ENCODE data around the gene TMEFF2. TPM values are rescaled to one million over a fixed set of nuclear protein-coding genes. Genes with fewer than 3 reads are reported as not detected.
"Not testable (repeated sequence)": the region's sequence is repeated elsewhere in the genome, so short reads cannot be mapped to it uniquely, and the experiment has no call there.

TMEFF2 gene
- polyA plus RNA-seq, 1 donor from 2014 or later = not detected

DNA sequence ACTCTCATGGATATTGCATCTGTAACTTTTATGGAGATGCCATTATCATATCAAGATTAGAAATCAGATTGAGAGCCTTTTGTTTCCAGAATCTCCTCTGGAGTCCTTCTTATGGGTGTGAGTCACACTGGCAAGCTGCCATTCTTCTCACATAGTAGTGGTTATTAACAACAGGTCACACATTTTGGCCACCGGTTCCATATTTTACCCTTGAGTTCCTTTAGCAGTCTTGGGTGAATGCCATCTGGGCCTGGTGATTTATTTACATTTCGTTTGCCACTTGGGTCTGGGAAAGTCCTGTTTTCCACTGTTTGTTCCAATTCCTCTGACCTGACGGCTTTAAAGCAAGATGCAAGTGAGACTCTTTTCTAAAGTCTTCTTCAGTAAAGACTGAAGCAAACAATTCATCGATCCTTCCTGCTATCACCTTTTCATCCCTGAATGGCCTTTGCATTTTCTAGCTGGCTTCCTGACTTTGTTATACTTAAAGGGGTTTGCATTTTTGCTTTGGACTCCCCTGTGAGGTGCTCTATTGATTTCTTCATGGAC, 267.3 kb downstream of the TMEFF2 start:
- H3K27me3 Mint-ChIP-seq = no peaks in the 10 kb centered on the region
- no peaks in the 10 kb centered on the region for H3K36me3 Mint-ChIP-seq
- no peak overlapping the region for H3K27ac Mint-ChIP-seq
- H3K9me3 Mint-ChIP-seq = peaks cover 0 to 3% (median 0%) of the 10 kb centered on the region in 3 donors
- H3K4me1 Mint-ChIP-seq = peaks cover 0 to 3% (median 0%) of the 10 kb centered on the region in 3 donors
- no peak overlapping the region for H3K4me3 Mint-ChIP-seq

GRCh38 chr2:191926671-191927070, 268.1 kb downstream of the TMEFF2 start:
- H3K4me1 Mint-ChIP-seq = peaks cover 0 to 3% (median 0%) of the 10 kb centered on the region in 3 donors
- no peak overlapping the region for H3K27ac Mint-ChIP-seq
- no peak overlapping the region for H3K4me3 Mint-ChIP-seq
- H3K27me3 Mint-ChIP-seq = no peaks in the 10 kb centered on the region
- peaks cover 0 to 6% (median 0%) of the 10 kb centered on the region in 3 donors for H3K9me3 Mint-ChIP-seq
- no peaks in the 10 kb centered on the region for H3K36me3 Mint-ChIP-seq

DNA sequence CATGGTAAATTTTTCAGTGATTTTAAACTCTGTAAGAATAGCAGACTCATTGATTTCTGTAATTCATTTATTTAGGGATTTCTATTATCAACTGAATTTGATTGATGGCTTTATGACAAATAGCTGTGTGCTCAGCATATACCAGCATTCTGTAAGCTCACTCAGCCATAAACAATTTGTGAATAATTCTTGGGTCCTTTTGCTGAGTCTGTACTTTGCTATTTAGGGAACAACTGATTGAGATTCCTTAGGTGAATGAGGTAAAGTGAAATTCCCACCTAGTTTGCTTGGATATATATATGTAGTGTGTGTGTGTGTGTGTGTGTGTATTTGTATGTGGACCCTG, 271.1 kb downstream of the TMEFF2 start:
- H3K9me3 Mint-ChIP-seq = peaks cover 0 to 9% (median 0%) of the 10 kb centered on the region in 3 donors
- no peaks in the 10 kb centered on the region for H3K36me3 Mint-ChIP-seq
- H3K4me3 Mint-ChIP-seq = no peak overlapping the region
- no peak overlapping the region for H3K27ac Mint-ChIP-seq
- no peaks in the 10 kb centered on the region for H3K27me3 Mint-ChIP-seq
- peaks cover 0 to 3% (median 0%) of the 10 kb centered on the region in 3 donors for H3K4me1 Mint-ChIP-seq

- Mint-ChIP-seq H3K27ac (no peak overlapping the region), H3K4me1 (peaks cover 0 to 3% (median 0%) of the 10 kb centered on the region in 3 donors), H3K4me3 (peak overlapping the region in 1 of 4 donors; percentile 34), H3K9me3 (peaks cover 0 to 9% (median 0%) of the 10 kb centered on the region in 3 donors), H3K36me3 (no peaks in the 10 kb centered on the region), H3K27me3 (no peaks in the 10 kb centered on the region)
These were observed 271.7 kb downstream of the TMEFF2 start for GRCh38 chr2:191922736-191923651.

GRCh38 chr2:191921650-191922049, 273.1 kb downstream of the TMEFF2 start:
- not testable (repeated sequence) for H3K27me3 Mint-ChIP-seq, H3K36me3 Mint-ChIP-seq, H3K27ac Mint-ChIP-seq, H3K9me3 Mint-ChIP-seq, H3K4me3 Mint-ChIP-seq, H3K4me1 Mint-ChIP-seq

GRCh38 chr2:191920502-191920901, 274.2 kb downstream of the TMEFF2 start:
- no peaks in the 10 kb centered on the region for H3K36me3 Mint-ChIP-seq
- H3K4me3 Mint-ChIP-seq = no peak overlapping the region
- peaks cover 0 to 3% (median 0%) of the 10 kb centered on the region in 3 donors for H3K4me1 Mint-ChIP-seq
- H3K9me3 Mint-ChIP-seq = peaks cover 0 to 9% (median 0%) of the 10 kb centered on the region in 3 donors
- H3K27me3 Mint-ChIP-seq = peaks cover 5% of the 10 kb centered on the region
- no peak overlapping the region for H3K27ac Mint-ChIP-seq

GRCh38 chr2:191917967-191918651, 276.6 kb downstream of the TMEFF2 start:
- Mint-ChIP-seq H3K27me3 (peaks cover 5% of the 10 kb centered on the region), H3K4me3 (no peak overlapping the region), H3K9me3 (peaks cover 0 to 9% (median 0%) of the 10 kb centered on the region in 3 donors), H3K4me1 (peaks cover 0 to 3% (median 0%) of the 10 kb centered on the region in 3 donors), H3K36me3 (no peaks in the 10 kb centered on the region), H3K27ac (no peak overlapping the region)

GRCh38 chr2:191917430-191917881, 277.3 kb downstream of the TMEFF2 start:
- H3K9me3 Mint-ChIP-seq = peaks cover 0 to 7% (median 0%) of the 10 kb centered on the region in 3 donors

GRCh38 chr2:191916826-191917225, 277.9 kb downstream of the TMEFF2 start:
- peaks cover 0 to 3% (median 0%) of the 10 kb centered on the region in 3 donors for H3K9me3 Mint-ChIP-seq
- no peaks in the 10 kb centered on the region for H3K36me3 Mint-ChIP-seq
- peaks cover 5% of the 10 kb centered on the region for H3K27me3 Mint-ChIP-seq
- H3K27ac Mint-ChIP-seq = no peak overlapping the region
- H3K4me1 Mint-ChIP-seq = no peaks in the 10 kb centered on the region
- H3K4me3 Mint-ChIP-seq = no peak overlapping the region

More at GRCh38 chr2:191917430-191917881, 277.3 kb downstream of the TMEFF2 start:
- Mint-ChIP-seq H3K4me3 (no peak overlapping the region), H3K27me3 (peaks cover 5% of the 10 kb centered on the region), H3K36me3 (no peaks in the 10 kb centered on the region), H3K27ac (no peak overlapping the region), H3K4me1 (no peaks in the 10 kb centered on the region)

DNA sequence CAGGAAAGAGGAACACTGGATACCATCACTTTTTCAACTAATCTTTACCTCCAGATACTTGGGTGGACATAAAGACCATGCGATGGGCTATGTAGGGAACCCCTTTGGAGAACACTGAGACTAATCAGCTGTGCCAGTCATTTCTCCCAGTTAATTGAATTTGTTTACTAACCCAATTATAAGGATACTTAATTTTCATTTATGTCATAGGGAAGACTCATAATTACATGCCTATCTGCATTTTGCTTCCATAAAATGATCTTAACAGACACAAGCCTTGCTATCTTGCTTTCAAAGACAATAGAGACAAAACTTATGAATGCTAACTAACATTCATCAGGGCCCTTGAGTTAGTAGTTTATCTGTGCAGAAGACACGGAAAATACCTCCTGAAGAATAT, 279.0 kb downstream of the TMEFF2 start:
- peaks cover 5% of the 10 kb centered on the region for H3K27me3 Mint-ChIP-seq
- no peaks in the 10 kb centered on the region for H3K36me3 Mint-ChIP-seq
- H3K27ac Mint-ChIP-seq = no peak overlapping the region

GRCh38 chr2:191913796-191914195, 280.9 kb downstream of the TMEFF2 start:
- H3K4me1 Mint-ChIP-seq = no peaks in the 10 kb centered on the region
- H3K36me3 Mint-ChIP-seq = no peaks in the 10 kb centered on the region
- H3K27ac Mint-ChIP-seq = no peak overlapping the region
- no peak overlapping the region for H3K4me3 Mint-ChIP-seq
- no peaks in the 10 kb centered on the region for H3K9me3 Mint-ChIP-seq
- peaks cover 8% of the 10 kb centered on the region for H3K27me3 Mint-ChIP-seq

More for the DNA sequence above, 279.0 kb downstream of the TMEFF2 start:
- Mint-ChIP-seq H3K9me3 (peaks cover 0 to 3% (median 0%) of the 10 kb centered on the region in 3 donors), H3K4me3 (no peak overlapping the region), H3K4me1 (no peaks in the 10 kb centered on the region)

DNA sequence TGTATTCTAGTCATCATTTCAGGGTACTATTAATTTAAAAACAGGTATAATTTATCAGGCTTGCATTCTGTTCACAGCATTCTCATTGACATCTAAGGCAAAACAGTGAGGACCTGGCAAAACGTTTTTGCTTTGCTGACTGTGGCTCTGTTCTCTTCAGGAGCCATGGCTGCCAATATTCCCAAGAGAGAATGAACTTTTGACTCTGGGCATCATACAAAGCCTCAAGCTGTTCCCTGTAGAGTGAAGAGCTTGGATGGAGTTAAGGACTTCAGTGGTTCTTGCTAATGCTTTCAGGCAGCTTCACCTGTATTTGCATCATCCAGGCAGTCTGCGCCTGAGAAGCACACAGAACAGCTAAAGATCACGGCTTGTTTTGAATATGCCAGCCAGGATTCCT, 282.0 kb downstream of the TMEFF2 start:
- no peak overlapping the region for H3K4me3 Mint-ChIP-seq
- H3K9me3 Mint-ChIP-seq = no peaks in the 10 kb centered on the region
- no peaks in the 10 kb centered on the region for H3K36me3 Mint-ChIP-seq
- H3K4me1 Mint-ChIP-seq = no peaks in the 10 kb centered on the region
- peaks cover 8% of the 10 kb centered on the region for H3K27me3 Mint-ChIP-seq
- no peak overlapping the region for H3K27ac Mint-ChIP-seq

GRCh38 chr2:191910518-191910917, 284.2 kb downstream of the TMEFF2 start:
- Mint-ChIP-seq H3K4me3 (no peak overlapping the region), H3K27me3 (peaks cover 3% of the 10 kb centered on the region), H3K27ac (no peak overlapping the region), H3K9me3 (no peaks in the 10 kb centered on the region), H3K36me3 (no peaks in the 10 kb centered on the region), H3K4me1 (no peaks in the 10 kb centered on the region)

DNA sequence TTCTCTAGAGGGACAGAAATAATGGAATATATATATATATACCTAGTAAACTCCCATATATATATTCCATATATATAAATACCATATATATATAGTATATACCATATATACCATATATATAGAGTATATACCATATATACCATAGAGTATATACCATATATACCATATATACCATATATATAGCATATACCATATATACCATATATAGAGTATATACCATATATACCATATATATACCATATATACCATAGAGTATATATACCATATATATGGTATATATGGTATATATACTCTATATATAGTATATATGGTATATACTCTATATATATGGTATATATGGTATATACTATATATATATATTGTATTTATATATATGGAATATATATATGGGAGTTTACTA, 285.9 kb downstream of the TMEFF2 start:
- Mint-ChIP-seq H3K4me3 (no peak overlapping the region), H3K36me3 (no peaks in the 10 kb centered on the region), H3K27me3 (peaks cover 3% of the 10 kb centered on the region), H3K27ac (no peak overlapping the region), H3K4me1 (no peaks in the 10 kb centered on the region), H3K9me3 (peaks cover 0 to 3% (median 0%) of the 10 kb centered on the region in 3 donors)

- Mint-ChIP-seq H3K4me1 (no peaks in the 10 kb centered on the region), H3K27me3 (peaks cover 3% of the 10 kb centered on the region), H3K4me3 (no peak overlapping the region), H3K27ac (no peak overlapping the region), H3K9me3 (peaks cover 0 to 3% (median 0%) of the 10 kb centered on the region in 3 donors), H3K36me3 (no peaks in the 10 kb centered on the region)
These were observed 287.2 kb downstream of the TMEFF2 start for GRCh38 chr2:191907545-191907944.

Measured in IgD-negative memory B cell (primary cell).